HG03103 (cell line): ENCODE results near the gene OSBPL5.

ENCODE experiments used
- ATAC-seq: cut with Tn5 transposase; IDR thresholded peaks from one replicate; pipeline ENCODE4 v1.9.1; 2021; ENCODE audit warnings: low read depth; ENCODE audit not compliant: unreplicated experiment

Gene OSBPL5

DNA sequence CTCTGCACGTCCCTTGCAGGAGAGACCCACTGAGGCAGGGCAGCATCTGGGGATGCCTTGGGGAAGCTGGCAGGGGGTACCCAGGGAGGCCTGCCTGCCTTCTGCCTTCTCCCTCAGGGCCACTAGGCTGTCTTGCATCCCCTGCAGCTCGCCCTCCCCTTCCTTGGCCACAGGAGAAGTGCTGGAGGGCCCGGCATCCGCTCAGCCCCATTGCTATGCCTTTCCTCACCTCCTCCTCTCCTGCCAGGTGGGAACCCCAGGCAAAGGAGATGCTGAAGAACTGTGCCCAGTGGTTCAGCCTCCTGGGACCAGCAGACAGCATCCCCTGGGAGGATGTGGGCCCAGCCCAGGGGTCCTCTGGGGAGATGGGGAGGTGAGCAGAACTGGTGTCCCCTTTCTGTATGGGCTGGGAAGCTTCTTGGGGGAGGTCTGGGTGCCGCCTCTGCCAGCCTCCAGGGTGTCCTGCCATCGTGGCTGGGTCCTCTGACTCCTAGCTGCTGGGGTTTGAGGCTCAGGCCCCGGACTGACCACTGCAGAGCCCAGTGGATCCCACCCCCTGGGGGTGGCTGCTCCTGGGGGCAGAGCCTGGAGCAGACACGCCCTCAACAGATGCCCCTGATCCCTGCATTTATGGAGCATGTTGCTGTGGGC, 32.9 kb upstream of the OSBPL5 start:
- no peak for ATAC-seq

- no peak for ATAC-seq
Observed at GRCh38 chr11:3197044-3197695, 32.1 kb upstream of the OSBPL5 start.

DNA sequence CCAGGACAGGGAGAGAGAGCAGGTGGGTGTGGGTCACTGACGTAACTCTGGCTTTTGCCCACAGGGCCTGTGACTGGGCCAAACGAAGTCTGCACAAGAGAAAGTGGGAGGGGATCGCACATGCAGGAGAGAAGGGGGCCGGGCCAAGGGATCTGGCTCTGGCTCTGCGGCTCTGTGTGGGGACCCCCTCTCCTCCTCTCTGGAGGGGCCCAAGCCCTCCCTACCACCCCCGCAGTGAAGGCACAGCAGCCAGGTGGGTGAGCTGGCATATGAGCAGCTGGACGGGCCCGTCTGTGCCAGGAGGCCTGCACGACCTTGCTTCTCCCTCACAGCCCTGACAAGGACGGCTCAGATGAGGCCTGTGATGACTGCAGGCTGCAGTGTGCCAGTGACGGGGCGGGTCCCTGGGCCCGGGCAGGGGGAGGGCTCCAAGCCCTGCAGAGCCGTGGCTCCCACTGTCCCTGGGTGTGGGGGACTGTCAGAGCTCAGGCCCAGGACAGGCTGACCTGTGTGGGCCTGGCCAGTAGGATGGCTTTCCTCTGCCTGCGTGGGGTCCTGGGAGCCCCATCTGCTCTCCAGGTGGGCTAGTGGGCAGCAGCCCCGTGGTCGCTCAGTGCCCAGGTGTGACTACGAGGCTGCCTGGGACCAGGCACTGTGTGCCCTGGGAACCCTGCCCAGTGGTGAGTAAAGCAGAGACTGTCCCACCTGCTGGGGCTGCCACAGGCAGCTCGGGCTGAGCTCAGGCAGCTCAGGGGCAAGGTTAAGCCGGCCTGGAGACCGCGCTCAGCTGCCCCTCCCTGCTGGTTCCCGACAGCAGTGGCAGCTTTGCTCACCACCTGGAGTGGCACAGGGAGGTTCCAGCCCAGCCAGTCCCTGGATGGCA, 31.3 kb upstream of the OSBPL5 start:
- ATAC-seq, result no peak

DNA sequence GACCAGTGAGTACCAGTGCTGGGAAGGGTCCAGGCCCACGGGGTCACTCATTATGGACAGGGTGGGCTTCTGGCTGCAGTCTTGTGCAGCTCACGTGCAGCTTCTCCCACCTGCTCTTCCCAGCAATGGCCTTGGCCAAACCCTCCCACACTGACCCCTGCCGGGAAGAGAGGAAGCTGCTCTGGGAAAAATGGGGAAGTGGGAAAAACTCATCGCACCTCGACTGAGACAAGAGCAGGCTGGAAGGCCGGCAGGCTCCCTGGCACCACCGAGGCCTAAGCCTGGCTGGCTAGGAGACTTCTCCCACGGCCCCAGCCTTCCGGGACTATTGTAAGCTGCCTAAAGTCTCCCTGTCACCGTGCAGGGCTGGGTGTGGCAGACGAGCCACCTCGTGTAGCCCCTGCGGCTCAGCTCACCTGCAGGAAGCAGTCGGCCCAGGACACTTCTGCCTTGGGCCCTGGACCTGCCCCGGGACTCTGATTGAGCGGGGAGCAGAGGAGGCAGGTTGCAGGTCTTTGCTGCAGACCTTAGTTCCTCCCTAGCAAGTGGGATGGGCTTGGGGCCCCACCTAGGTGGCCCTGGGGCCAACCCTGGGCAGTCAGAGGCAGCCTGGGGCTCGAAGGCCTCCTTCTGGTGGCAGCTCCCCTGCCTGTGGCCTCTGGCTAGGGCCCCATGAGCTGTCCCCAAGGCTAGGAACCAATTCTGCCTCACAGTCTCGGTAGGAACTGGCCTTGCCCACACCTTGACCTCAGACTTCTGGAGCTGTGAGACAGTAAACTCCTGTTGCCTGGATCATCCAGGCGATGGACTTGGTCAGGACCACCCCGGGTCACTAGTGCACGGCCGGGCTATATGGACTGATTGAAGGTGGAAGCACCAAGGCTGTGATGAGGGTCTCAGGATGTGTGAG, 30.4 kb upstream of the OSBPL5 start:
- no peak for ATAC-seq

DNA sequence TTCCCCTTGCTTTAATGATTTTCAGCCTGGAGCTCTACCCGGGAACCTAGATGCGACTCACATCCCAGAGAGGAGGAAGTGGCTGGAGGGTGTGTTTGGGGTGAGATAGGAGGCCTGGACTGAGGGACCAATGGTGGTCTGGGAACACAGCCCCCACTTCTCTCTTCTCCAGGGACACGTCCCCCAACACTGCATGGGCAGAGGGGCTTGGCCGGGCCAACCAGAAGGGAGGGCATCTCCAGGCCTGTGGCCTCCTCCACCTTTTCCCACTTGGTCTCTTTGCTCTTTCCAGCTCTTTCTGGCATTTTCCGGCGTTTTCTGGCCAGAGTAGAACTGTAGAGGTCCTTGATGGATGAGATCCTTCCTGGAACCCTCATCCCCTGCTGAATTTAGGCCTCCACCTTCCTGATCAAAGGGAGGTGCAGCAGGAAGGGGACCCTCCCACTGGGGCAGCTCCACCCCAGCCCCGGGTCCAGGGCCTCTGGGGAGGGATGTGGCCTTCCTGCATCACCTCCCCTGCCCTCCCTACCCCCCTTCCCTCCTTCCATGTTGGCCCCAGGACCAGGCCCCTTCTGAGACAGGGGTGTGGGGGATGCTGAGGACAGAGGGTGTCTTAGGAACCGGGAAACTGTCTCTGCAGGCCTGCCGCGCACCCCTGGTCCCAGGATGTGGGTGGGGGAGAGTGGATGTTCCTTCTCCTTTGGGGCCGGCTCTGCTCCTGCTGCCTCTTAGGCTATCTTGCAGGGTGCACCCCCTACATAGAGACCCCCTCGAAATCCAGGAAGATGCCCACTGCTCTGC, 29.1 kb upstream of the OSBPL5 start:
- no peak for ATAC-seq

DNA sequence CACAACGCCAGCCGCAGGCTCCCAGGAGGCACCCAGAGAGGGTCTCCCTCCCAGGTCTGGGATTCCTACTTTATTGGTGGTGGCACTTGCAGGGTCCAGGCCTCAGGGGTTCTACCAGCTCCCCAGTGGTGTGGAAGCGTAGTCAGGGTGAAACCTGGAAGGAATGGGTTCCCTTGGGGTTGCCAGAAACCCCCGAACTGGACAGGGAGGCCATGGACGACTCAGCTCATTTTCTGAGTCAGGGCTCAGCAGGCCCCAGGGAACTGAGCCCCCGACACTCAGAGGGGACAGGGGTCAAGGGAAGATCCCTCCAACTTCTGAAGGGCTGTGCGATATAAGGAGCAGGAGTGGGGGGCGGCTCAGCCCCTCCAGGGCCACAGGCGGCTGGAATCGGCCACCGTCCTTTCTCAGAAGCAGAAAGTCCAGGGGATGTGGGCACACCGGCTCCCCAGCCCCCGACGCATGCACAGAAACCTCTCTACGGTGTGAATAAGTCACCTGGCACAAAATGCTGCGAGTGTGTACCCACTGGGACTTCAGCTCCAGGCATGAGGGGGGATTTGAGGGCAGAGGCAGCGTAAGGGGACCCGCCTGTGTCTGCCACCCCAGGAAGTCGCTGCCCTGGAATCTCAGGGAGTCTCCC, 28.4 kb upstream of the OSBPL5 start:
- no peak for ATAC-seq

DNA sequence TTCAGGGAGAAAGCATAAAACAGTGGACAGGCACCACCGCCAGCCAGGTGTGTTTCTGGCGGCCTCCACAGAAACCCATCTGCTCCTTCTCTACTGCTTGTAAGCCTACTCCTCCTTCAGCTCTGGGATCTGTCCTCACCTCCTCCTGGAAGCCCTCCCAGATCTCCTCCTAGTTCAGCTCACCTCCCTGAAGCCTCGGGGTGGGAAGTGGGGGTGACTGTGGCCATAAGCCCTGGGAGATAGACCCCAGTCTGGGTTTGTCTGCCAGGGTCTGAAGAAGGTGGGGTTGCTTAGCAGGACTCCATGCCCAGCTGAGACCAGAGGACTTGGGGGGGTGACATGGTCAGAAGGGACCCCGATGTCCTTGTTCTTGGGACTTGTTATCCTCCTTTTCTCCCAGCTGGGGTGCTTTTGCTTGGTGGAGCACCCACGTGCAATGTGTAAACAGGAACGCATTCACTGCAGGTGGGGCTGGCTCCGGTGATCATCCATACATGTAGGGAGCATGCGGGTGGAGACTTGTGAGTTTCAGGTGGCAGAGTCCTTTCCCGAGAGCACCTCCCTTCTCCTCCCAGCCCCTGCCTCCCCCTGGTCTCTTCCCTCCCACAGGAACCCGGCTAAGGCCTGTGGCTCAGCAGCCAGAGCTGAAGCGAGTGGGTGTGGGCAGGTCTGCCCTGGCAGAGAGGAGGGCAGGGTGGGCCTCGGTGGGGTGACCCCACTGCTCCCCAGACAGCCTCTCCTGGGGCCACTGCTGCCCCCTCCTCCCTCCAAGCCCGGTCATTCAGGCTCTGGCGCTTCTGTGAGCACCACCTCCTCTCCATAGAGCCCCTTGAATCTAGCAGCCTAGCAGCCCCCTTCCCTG, 27.6 kb upstream of the OSBPL5 start:
- ATAC-seq, result no peak

DNA sequence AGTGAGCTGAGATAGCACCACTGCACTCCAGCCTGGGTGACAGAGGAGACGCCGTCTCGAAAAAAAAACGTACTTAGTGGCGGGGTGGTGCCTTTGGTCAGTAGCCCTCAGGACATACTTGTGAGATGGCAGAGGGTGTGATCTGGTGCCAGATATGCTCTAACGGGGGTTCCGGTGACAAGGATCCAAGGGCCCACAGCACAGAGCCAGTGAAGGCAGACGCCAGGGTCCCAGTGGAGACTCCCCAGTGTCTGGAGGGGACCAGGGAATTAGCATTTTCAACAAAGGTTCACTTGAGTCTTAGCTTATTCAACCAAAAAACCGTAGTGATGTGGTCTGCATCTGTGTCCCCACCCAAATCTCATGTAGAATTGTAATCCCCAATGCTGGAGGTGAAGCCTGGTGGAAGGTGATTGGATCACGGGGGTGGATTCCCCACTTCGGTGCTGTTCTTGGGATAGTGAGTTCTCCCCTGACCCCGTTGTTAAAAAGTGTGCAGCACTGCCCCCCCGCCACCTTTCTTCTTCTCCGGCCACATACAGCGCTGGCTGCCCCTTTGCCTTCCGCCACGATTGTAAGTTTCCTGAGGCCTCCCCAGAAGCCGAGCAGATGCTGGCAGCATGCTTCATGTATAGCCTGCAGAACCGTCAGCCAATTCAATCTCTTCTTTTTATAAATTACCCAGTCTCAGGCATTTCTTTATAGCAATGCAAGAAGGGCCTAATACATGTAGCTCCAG, 26.6 kb upstream of the OSBPL5 start:
- ATAC-seq, result no peak

DNA sequence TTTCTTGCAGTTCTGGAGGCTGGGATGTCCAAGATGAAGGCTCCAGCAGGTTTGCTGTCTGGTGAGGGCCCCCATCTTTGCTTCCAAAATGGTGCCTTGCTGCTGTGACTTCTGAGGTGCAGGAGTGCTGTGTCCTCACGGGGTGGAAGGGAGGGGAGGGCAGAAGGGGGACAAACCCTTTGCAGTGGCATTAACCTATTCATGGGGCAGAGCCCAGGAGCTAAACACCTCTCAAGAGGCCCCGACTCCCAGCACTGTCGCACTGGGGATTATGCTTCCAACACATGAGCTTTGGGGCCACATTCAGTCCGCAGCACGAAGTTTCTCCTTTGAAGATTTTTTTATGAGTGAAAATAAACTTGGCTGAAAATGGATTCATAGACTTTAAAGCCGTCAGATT, 25.5 kb upstream of the OSBPL5 start:
- ATAC-seq, result no peak

DNA sequence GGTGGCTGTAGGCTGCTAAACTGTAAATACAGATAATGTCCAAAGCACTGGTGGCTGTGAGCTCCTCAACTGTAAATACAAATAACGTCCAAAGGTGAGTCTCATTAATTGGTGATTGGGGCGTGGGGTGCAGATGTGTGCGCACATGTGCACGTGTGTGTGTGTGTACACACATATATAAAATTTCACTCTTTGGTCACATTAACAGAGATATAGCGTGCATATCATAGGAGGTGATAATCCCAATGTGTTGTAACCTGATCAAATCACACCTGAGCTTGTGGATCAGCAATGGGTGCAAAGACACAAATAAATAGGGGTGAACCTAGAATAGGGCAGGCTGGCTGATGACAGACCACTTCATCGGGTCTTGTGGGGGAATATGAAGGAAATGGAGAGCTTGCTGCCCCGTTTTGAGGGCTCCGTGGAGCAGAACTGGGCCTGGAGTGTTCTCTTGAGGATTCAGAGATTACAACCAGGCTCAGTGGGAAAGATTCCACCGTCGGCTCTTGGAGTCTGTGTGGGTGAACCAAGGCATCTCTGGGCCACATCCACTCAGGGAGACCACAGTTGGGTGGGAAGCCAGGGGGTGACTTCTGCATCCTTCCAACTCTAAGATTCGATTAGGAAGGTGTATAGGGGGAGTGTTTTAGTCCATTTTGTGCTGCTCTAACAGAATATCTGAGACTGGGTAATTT, 24.9 kb upstream of the OSBPL5 start:
- ATAC-seq, result no peak

DNA sequence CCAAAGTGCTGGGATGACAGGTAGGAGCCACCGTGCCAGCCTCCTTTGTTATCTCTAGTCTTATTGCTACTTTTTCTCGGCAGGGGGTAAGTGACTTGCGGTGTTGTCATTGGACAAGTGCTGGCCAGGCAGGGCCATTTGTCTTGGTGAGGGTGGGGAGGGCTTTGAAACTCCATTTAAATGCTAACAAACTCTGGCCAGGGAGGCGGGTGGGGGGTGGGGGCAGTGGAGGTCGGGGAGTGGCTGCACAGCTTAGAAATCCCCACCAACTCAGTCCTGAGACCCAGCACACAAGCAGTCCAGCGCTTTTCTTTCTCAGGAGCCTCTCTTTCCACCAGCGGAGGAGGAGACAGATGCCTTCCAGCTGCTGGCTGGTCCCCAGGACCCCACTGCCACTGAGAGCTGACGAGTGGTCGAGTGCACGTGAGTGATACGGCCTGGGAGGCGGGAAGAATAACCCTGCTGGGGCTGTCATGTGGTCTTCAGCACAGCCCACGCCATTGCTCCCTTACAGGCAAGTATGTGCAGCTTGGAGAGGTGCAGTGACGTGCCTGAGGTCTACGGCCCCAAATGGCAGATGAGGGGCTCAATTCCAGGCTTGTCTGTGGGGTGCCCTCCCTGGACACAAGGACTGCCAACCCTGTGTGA, 24.2 kb upstream of the OSBPL5 start:
- ATAC-seq, result no peak

GRCh38 chr11:3188496-3189195, 23.5 kb upstream of the OSBPL5 start:
- ATAC-seq, result no peak

DNA sequence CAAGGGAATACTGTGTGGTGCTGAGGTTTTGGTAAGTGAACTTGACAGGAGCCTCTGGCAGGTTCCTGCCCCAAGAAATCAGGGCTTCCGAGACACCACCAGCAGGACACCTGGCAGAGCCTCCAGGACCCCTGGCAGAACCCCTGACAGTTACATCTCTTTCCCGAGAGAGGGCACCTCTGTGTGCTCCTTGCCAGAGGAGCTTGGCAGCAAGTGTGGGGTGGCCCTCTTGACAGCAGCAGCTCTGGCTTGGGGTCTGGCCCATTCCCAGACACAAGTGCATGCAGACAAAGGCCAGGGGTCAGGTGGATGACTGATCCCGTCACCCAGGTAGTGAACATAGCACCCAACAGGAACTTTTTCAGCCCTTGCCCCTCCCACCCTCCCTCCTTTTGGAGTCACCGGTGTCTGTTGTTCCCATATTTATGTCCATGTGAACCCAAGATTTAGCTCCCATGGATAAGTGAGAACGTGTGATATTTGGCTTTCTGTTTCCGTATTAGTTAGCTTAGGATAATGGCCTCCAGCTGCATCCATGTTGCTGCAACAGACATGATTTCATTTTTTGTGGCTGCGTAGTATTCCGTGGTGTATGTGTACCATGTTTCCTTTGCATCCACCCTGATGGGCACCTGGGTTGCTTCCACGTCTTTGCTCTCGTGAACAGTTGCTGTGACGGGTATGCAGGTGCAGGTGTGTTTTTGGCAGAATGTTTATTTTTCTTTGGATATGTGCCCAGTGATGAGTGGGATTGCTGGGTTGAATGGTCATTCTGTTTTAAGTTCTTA, 21.2 kb upstream of the OSBPL5 start:
- no peak for ATAC-seq

GRCh38 chr11:3184732-3185347, 19.7 kb upstream of the OSBPL5 start:
- ATAC-seq, result no peak

GRCh38 chr11:3183523-3183922, 18.4 kb upstream of the OSBPL5 start:
- no peak for ATAC-seq
